BE2C (cell line): ENCODE measurements around the gene CXCL17.

Experiments used
- DNase-seq: peaks from one replicate; pipeline ENCODE4 v3.0.0-alpha.2; 2020
- H3K27me3 ChIP-seq: fragments of 250-450 bp; sonication (Bioruptor Pico); 2 replicates; pipeline ENCODE4 v1.5.1; 2020; ENCODE audit warnings: mild to moderate bottlenecking
- H3K36me3 ChIP-seq: fragments of 250-450 bp; sonication (Bioruptor Pico); 2 replicates; pipeline ENCODE4 v1.5.1; 2020; ENCODE audit warnings: mild to moderate bottlenecking
- H3K4me1 ChIP-seq: fragments of 250-450 bp; sonication (Bioruptor Pico); 2 replicates; pipeline ENCODE4 v1.5.1; 2020
- H3K4me3 ChIP-seq: 2 replicates; pipeline ENCODE4 v1.5.1; 2011; ENCODE audit warnings: low read depth, low read length
- H3K9me3 ChIP-seq: fragments of 250-450 bp; sonication (Bioruptor Pico); 2 replicates; pipeline ENCODE4 v1.5.1; 2020
- CTCF ChIP-seq: IDR thresholded peaks from 2 replicates; pipeline ENCODE4 v1.5.1; 2012; ENCODE audit warnings: mild to moderate bottlenecking, low read depth, low read length

The CXCL17 gene

GRCh38 chr19:42473686-42474085, 30.9 kb upstream of the CXCL17 start:
- TF ChIP-seq CTCF = no peak
- no peaks in the 10 kb centered on the region for H3K36me3 ChIP-seq
- no peak overlapping the region for H3K4me3 ChIP-seq
- no peaks in the 10 kb centered on the region for H3K4me1 ChIP-seq
- H3K9me3 ChIP-seq = no peaks in the 10 kb centered on the region; the same call in 1 of the 2 replicates
- peaks cover 28% of the 10 kb centered on the region for H3K27me3 ChIP-seq
- DNase-seq = no peak

GRCh38 chr19:42472402-42473147, 29.8 kb upstream of the CXCL17 start:
- Histone ChIP-seq H3K9me3 (no peaks in the 10 kb centered on the region; the same call in 1 of the 2 replicates), H3K27me3 (peaks cover 28% of the 10 kb centered on the region), H3K4me1 (no peaks in the 10 kb centered on the region), H3K36me3 (no peaks in the 10 kb centered on the region), H3K4me3 (no peak overlapping the region)
- no peak for DNase-seq
- TF ChIP-seq CTCF = no peak

GRCh38 chr19:42471554-42472249, 29.0 kb upstream of the CXCL17 start:
- H3K36me3 ChIP-seq = no peaks in the 10 kb centered on the region
- H3K4me3 ChIP-seq = no peak overlapping the region
- H3K27me3 ChIP-seq = peaks cover 28% of the 10 kb centered on the region
- TF ChIP-seq CTCF = no peak
- H3K4me1 ChIP-seq = no peaks in the 10 kb centered on the region
- no peaks in the 10 kb centered on the region; the same call in 1 of the 2 replicates for H3K9me3 ChIP-seq
- no peak for DNase-seq

- H3K36me3 ChIP-seq = no peaks in the 10 kb centered on the region
- no peak for DNase-seq
- no peak for TF ChIP-seq CTCF
- peaks cover 28% of the 10 kb centered on the region for H3K27me3 ChIP-seq
- no peaks in the 10 kb centered on the region for H3K9me3 ChIP-seq
- H3K4me3 ChIP-seq = no peak overlapping the region
- H3K4me1 ChIP-seq = no peaks in the 10 kb centered on the region
Measured at GRCh38 chr19:42469311-42470235, 26.8 kb upstream of the CXCL17 start.

GRCh38 chr19:42468273-42468796, 25.6 kb upstream of the CXCL17 start:
- no peaks in the 10 kb centered on the region for H3K36me3 ChIP-seq
- H3K9me3 ChIP-seq = no peaks in the 10 kb centered on the region
- no peak for TF ChIP-seq CTCF
- H3K4me3 ChIP-seq = no peak overlapping the region
- peaks cover 28% of the 10 kb centered on the region for H3K27me3 ChIP-seq
- DNase-seq = no peak
- H3K4me1 ChIP-seq = no peaks in the 10 kb centered on the region
